Endothelial cell of umbilical vein (primary cell): Measurements from ENCODE around the gene DHDH. TPM values are rescaled to one million over a fixed set of nuclear protein-coding genes. Genes with fewer than 3 reads are reported as not detected.

Experiments
- BruUV-seq: library from RNA; stranded (reverse); fragments of 400-500 nt; replicated peaks from 2 replicates; lab custom pipeline; 2021; lab: Mats Ljungman, UMichigan
- CTCF ChIA-PET: fragments of 300-600, 350-600 bp; sonication (Branson Sonifier 250); formaldehyde crosslinking; loops from one replicate; lab custom pipeline; 2021; ENCODE audit warnings: antibody characterized with exemption, inconsistent platforms; lab: Charles Lee
- POLR2A ChIA-PET: fragments of 300-600, 350-600 bp; sonication (Branson Sonifier 250); formaldehyde crosslinking; loops from one replicate; lab custom pipeline; 2021; ENCODE audit warnings: antibody characterized with exemption, inconsistent platforms; lab: Charles Lee
- DNase-seq: peaks from one replicate; pipeline ENCODE4 v3.0.0-alpha.2; 2011; ENCODE audit warnings: low read depth, low spot score
- FAIRE-seq: peaks from 2 replicates; lab custom pipeline; 2011; peaks lifted over from hg19 to GRCh38; lab: Jason Lieb, UNC
- H2AFZ ChIP-seq: 2 replicates; pipeline ENCODE4 v1.6.0; 2012; ENCODE audit warnings: low read depth, low read length, control low read depth, inconsistent platforms
- H3K27ac ChIP-seq: 2 replicates; pipeline ENCODE4 v1.5.1; 2011; ENCODE audit warnings: low read depth, mild to moderate bottlenecking, control low read depth, low read length, moderate library complexity; ENCODE audit not compliant: insufficient read depth
- H3K27me3 ChIP-seq, 2 experiments: 2 replicates each; pipeline versions ENCODE4 v1.6.0 to v1.6.1; 2011; ENCODE audit warnings: low read length in 2 of 2, mixed read lengths in 1 of 2; ENCODE audit not compliant: control insufficient read depth in 2 of 2, insufficient read depth in 2 of 2
- H3K36me3 ChIP-seq, 2 experiments: 2 replicates in 1 of 2; 3 replicates in 1 of 2; pipeline ENCODE4 v1.5.1; 2011; ENCODE audit warnings: low read length in 2 of 2, mild to moderate bottlenecking in 1 of 2, moderate library complexity in 1 of 2; ENCODE audit not compliant: control insufficient read depth in 2 of 2, insufficient read depth in 2 of 2; ENCODE audit errors: extremely low read depth in 1 of 2
- H3K4me1 ChIP-seq: 3 replicates; pipeline ENCODE4 v1.5.1; 2011; ENCODE audit warnings: mild to moderate bottlenecking, low read length; ENCODE audit not compliant: control insufficient read depth, insufficient read depth; ENCODE audit errors: extremely low read depth
- H3K4me2 ChIP-seq: 2 replicates; pipeline ENCODE4 v1.6.1; 2011; ENCODE audit warnings: low read length, control low read depth, mixed read lengths; ENCODE audit not compliant: insufficient read depth
- H3K4me3 ChIP-seq, 3 experiments: fragments of 200-600 bp in 1 of 3; sonication (generic), shearing (Covaris generic) in 1 of 3; replicated peaks in 1 of 3; 2 replicates each; pipeline ENCODE4 v1.5.1; 2011 to 2016; ENCODE audit warnings: control low read depth in 3 of 3, low read length in 3 of 3, mild to moderate bottlenecking in 2 of 3, inconsistent platforms in 1 of 3, low read depth in 1 of 3, moderate library complexity in 1 of 3; ENCODE audit not compliant: insufficient read depth in 1 of 3
- H3K79me2 ChIP-seq: 2 replicates; pipeline ENCODE4 v1.6.0; 2012; ENCODE audit warnings: low read length, inconsistent platforms; ENCODE audit not compliant: control insufficient read depth, insufficient read depth
- H3K9ac ChIP-seq: replicated peaks from 2 replicates; pipeline ENCODE3; 2011; ENCODE audit warnings: low read length, control low read depth; ENCODE audit not compliant: insufficient read depth; ENCODE audit errors: extremely low read depth
- H3K9me1 ChIP-seq: replicated peaks from 3 replicates; pipeline ENCODE4 v1.6.0; 2011; ENCODE audit warnings: mild to moderate bottlenecking, low read length; ENCODE audit not compliant: control insufficient read depth, insufficient read depth; ENCODE audit errors: extremely low read depth
- H3K9me3 ChIP-seq: replicated peaks from 2 replicates; pipeline ENCODE4 v1.5.1; 2012; ENCODE audit warnings: low read length, inconsistent platforms; ENCODE audit not compliant: control insufficient read depth, insufficient read depth
- H4K20me1 ChIP-seq: replicated peaks from 2 replicates; pipeline ENCODE3; 2011; ENCODE audit warnings: mild to moderate bottlenecking, low read length; ENCODE audit not compliant: control insufficient read depth, insufficient read depth; ENCODE audit errors: extremely low read depth
- CTCF ChIP-seq, 2 donors: IDR thresholded peaks; 1 replicate in 1 of 2; 2 replicates in 1 of 2; pipeline ENCODE4 v1.5.1; 2011; ENCODE audit warnings: low read length in 2 of 2, mild to moderate bottlenecking in 2 of 2, moderate library complexity in 2 of 2, control low read depth in 1 of 2, inconsistent platforms in 1 of 2, low read depth in 1 of 2; ENCODE audit not compliant: insufficient read depth in 1 of 2; ENCODE audit errors: extremely low read depth in 1 of 2
- EZH2 ChIP-seq: IDR thresholded peaks from 2 replicates; pipeline ENCODE4 v1.6.1; 2012; ENCODE audit warnings: borderline replicate concordance, low read depth, mild to moderate bottlenecking, moderate library complexity, low read length, inconsistent platforms; ENCODE audit not compliant: severe bottlenecking
- FOS ChIP-seq: IDR thresholded peaks from 2 replicates; pipeline ENCODE4 v1.6.1; 2011; ENCODE audit warnings: mild to moderate bottlenecking, low read length, moderate library complexity, borderline replicate concordance; ENCODE audit not compliant: insufficient read depth
- GATA2 ChIP-seq: IDR thresholded peaks from 2 replicates; pipeline ENCODE4 v1.7.0; 2011; ENCODE audit warnings: low read depth, mild to moderate bottlenecking, moderate library complexity, mixed read lengths, low read length; ENCODE audit not compliant: insufficient read length, insufficient read depth
- JUN ChIP-seq: IDR thresholded peaks from 2 replicates; pipeline ENCODE4 v1.6.1; 2011; ENCODE audit warnings: borderline replicate concordance, low read depth; ENCODE audit not compliant: insufficient read length, insufficient read depth
- MAX ChIP-seq: IDR thresholded peaks from 2 replicates; pipeline ENCODE4 v1.6.1; 2011; ENCODE audit not compliant: insufficient read depth, insufficient read length
- MYC ChIP-seq: IDR thresholded peaks from one replicate; pipeline ENCODE4 v1.6.1; 2011; ENCODE audit warnings: mild to moderate bottlenecking, low read depth, low read length
- POLR2A ChIP-seq: IDR thresholded peaks from 2 replicates; pipeline ENCODE4 v1.6.1; 2012; ENCODE audit warnings: low read depth, mild to moderate bottlenecking, control low read depth, low read length
- POLR2AphosphoS5 ChIP-seq: IDR thresholded peaks from 2 replicates; pipeline ENCODE4 v1.6.1; 2012; ENCODE audit warnings: low read depth, mild to moderate bottlenecking, control low read depth, low read length, moderate library complexity; ENCODE audit not compliant: insufficient read depth
- dilution Hi-C: fragments of 300-500 bp; cut with MboI; formaldehyde crosslinking; loops from one replicate; pipeline ENCODE4 v1.15.0; 2019; ENCODE audit warnings: low sequenced_read_pairs; ENCODE audit not compliant: extremely low pct_ligation_motif_present
- intact Hi-C: fragments of 100-400 bp; cut with micrococcal nuclease; formaldehyde crosslinking; loops from one replicate; pipeline ENCODE4 v1.10.0; 2022
- polyA plus RNA-seq, 4 experiments: library from polyadenylated mRNA; depleted of rRNA in 3 of 4; stranded (reverse) in 3 of 4; unstranded in 1 of 4; fragments of >200 nt; gene quantifications; 2 replicates each; pipeline versions ENCODE4 v1.2.1 to v1.2.3, GENCODE V29; 2011 to 2012; ENCODE audit warnings: missing spikeins in 1 of 4
- total RNA-seq: library from RNA; stranded (reverse); gene quantifications from 2 replicates; pipeline ENCODE4 v1.2.3, GENCODE V29; 2021

Gene DHDH
- total and polyA plus RNA-seq, 2 donors (not counting 3 experiments of a cell fraction or from before 2014, with no cell fraction given) = not detected

DNA sequence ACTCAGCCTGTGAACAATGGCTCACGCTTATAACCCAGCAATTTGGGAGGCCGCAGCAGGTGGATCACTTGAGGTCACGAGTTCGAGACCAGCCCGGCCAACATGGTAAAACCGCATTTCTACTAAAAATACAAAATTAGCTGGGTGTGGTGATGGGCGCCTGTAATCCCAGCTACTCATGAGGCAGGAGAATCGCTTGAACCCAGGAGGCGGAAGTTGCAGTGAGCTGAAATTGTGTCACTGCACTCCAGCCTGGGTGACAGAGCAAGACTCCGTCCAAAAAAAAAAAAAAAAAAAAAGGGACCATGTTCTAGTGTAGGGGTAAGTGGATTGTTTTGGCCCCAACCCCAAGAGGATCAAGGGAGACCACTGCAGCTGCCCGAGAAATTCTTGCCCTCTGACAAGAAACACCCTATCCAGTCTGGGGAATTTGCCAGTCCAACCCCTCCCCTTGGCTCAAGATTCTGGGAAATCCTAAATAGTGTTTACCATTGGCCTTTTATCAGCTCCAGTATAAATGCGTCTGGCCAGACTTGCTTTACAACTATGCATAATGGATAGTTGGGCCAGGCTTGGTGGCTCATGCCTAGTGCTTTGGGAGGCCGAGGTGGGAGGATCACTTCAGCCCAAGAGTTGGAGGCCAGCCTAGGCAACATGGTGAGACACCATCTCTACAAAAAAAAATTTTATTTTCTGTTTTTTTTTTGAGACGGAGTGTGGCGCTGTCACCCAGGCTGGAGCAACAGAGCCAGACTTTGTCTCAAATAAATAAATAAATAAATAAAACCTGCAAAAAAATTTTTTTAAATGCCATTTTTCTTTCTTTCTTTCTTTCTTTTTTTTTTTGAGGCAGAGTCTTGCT, 5.1 kb upstream of the DHDH start:
- Histone ChIP-seq H3K9me3 (no peaks in the 10 kb centered on the region), H3K27ac (no peak overlapping the region), H3K4me3 (no peak overlapping the region), H3K36me3 (no peaks in the 10 kb centered on the region), H3K4me2 (no peak overlapping the region), H3K9me1 (no peaks in the 10 kb centered on the region), H3K4me1 (peaks cover 5% of the 10 kb centered on the region), H3K27me3 (peaks cover 2 to 8% of the 10 kb centered on the region in 2 experiments), H2AFZ (no peak overlapping the region), H3K79me2 (no peaks in the 10 kb centered on the region), H4K20me1 (no peaks in the 10 kb centered on the region), H3K9ac (no peak overlapping the region)
- POLR2A ChIA-PET = interaction anchor here (1.3 kb wide), 1 partner anchor 34 kb away, joined by 10 read pairs; no protein-coding TSS in a partner anchor
- CTCF ChIA-PET = interaction anchor here (1.3 kb wide), 1 partner anchor 42 kb away, joined by 4 read pairs; no protein-coding TSS in a partner anchor
- DNase-seq = no peak
- dilution Hi-C loops (no loop called here), intact Hi-C loops (no loop called here)
- BruUV-seq = no TSS peak
- TF ChIP-seq POLR2AphosphoS5 (no peak), MYC (no peak), CTCF (IDR thresholded peaks at IDR 0.05; ENCODE audit: extremely low read depth in 1 of 2, insufficient read depth in 1 of 2, low read depth in 1 of 2, low read length in 2 of 2) (no peak), FOS (no peak), MAX (no peak), GATA2 (no peak), EZH2 (no peak), JUN (no peak), POLR2A (no peak)
- FAIRE-seq = no peak
